CD1c-positive myeloid dendritic cell (primary cell): ENCODE data around the gene NXPH2.
"Not testable (repeated sequence)": the region's sequence is repeated elsewhere in the genome, so short reads cannot be mapped to it uniquely, and the experiment has no call there.

Source experiments
- DNase-seq: peaks from one replicate; pipeline ENCODE4 v3.0.0-alpha.2; 2016; ENCODE audit errors: extremely low spot score

NXPH2 gene

GRCh38 chr2:138711812-138712211, 68.4 kb downstream of the NXPH2 start:
- no peak for DNase-seq

GRCh38 chr2:138708682-138709241, 71.4 kb downstream of the NXPH2 start:
- DNase-seq: no peak

- no peak for DNase-seq
Measured at GRCh38 chr2:138707392-138708074, 72.7 kb downstream of the NXPH2 start.

- no peak for DNase-seq
Measured at GRCh38 chr2:138703242-138703641, 76.9 kb downstream of the NXPH2 start.

- no peak for DNase-seq
Measured at GRCh38 chr2:138700716-138701115, 79.5 kb downstream of the NXPH2 start.

GRCh38 chr2:138699421-138699820, 80.8 kb downstream of the NXPH2 start:
- DNase-seq: no peak

GRCh38 chr2:138698428-138698827, 81.8 kb downstream of the NXPH2 start:
- no peak for DNase-seq

- no peak for DNase-seq
Measured at GRCh38 chr2:138691667-138692066, 88.5 kb downstream of the NXPH2 start.

- peak; percentile 86 for DNase-seq
Measured at GRCh38 chr2:138689705-138690104, 90.5 kb downstream of the NXPH2 start.

- DNase-seq: no peak
Measured at GRCh38 chr2:138682163-138682562, 98.0 kb downstream of the NXPH2 start.

- no peak for DNase-seq
Measured at GRCh38 chr2:138677221-138677620, 103.0 kb downstream of the NXPH2 start.

GRCh38 chr2:138676619-138677021, 103.6 kb downstream of the NXPH2 start:
- no peak for DNase-seq

GRCh38 chr2:138671566-138671965, 108.6 kb downstream of the NXPH2 start:
- DNase-seq: no peak

- DNase-seq: no peak
Measured at GRCh38 chr2:138670734-138671133, 109.5 kb downstream of the NXPH2 start.

- DNase-seq: no peak
Measured at GRCh38 chr2:138665937-138666336, 114.3 kb downstream of the NXPH2 start.

GRCh38 chr2:138658187-138658894, 121.8 kb downstream of the NXPH2 start:
- DNase-seq: no peak

GRCh38 chr2:138654146-138654545, 126.0 kb downstream of the NXPH2 start:
- no peak for DNase-seq

- DNase-seq: no peak
Measured at GRCh38 chr2:138652378-138652777, 127.8 kb downstream of the NXPH2 start.

- DNase-seq: no peak
Measured at GRCh38 chr2:138649571-138649970, 130.6 kb downstream of the NXPH2 start.

- DNase-seq: no peak
Measured at GRCh38 chr2:138648606-138649005, 131.6 kb downstream of the NXPH2 start.

- DNase-seq: not testable (repeated sequence)
Measured at GRCh38 chr2:138644776-138645175, 135.4 kb downstream of the NXPH2 start.

GRCh38 chr2:138640921-138641676, 139.1 kb downstream of the NXPH2 start:
- no peak for DNase-seq
